ENCODE measurements around the gene BLCAP. TPM values are rescaled to one million over a fixed set of nuclear protein-coding genes. Genes with fewer than 3 reads are reported as not detected.

Gene BLCAP
- total RNA-seq, 1 donor from 2014 or later: 92.1 TPM

- ATAC-seq (no peak), DNase-seq (ENCODE audit: missing footprints) (no peak)
- intact Hi-C loops (cut with DNase I): no loop called here
These were observed 7.9 kb upstream of the BLCAP start for GRCh38 chr20:37535443-37536132.

DNA sequence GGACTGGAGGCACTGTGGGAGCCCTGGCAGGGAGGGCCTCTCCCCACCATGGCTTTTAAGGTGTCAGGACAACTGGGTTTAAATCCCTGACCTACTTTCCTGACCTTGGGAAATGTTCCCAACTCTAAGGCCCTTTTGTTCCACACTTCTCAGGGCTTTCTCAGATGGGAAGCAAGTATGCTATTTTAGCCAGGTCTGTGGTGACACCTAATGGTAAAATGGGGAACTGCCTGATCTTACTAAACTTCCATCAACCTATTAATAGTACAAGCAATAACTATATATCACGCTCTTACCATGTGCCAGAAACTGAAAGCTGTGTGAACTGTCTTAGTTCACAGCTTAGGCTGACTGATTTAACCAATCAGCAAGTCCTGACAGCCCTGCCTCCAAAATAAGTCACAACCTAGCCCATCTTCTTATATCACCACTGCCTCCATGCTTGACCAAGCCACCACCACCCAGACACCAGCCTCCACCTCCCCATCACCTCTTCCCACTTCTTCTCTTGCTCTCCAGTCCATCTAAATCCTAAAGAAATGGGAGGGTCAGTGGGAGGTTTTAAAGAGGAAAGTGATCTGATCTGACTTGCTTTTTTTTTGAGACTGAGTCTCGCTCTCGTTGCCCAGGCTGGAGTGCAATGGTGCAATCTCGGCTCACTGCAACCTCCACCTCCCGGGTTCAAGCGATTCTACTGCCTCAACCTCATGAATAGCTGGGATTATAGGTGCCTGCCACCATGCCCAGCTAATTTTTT, 6.9 kb upstream of the BLCAP start:
- DNase-seq (ENCODE audit: missing footprints) (no peak), ATAC-seq (peak; percentile 84)
- intact Hi-C loops (cut with DNase I): loop anchor here (1.0 to 5.0 kb wide), 3 partner anchors 152 to 339 kb away; no protein-coding TSS in a partner anchor

- intact Hi-C loops (cut with DNase I): loop anchor here (5.0 kb wide), 1 partner anchor 151 kb away; no protein-coding TSS in a partner anchor
- no peak for ATAC-seq
These were observed 5.6 kb upstream of the BLCAP start for GRCh38 chr20:37533154-37533715.

DNA sequence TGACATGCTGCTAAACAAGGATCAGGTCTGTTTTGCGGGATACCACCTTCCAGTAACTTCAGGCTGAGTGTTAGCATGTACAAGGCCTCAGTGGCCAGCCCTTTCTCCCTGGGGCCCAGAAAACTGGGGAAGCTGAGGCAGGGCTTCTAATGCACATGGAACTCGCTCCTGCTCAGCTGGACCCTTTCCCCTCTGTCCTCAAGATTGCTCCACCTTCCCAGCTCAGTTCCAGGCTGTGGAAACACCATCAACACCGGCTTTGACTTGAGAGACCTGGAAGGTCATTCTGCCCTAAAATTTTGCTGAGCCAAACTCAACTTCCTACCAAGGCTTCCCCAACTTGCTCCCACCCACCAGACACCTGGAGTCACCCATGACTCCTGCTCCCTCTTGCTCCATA, 4.2 kb upstream of the BLCAP start:
- intact Hi-C loops (cut with DNase I): loop anchor here (5.0 kb wide), 1 partner anchor 150 kb away; no protein-coding TSS in a partner anchor
- no peak for DNase-seq (ENCODE audit: missing footprints)

More at GRCh38 chr20:37533154-37533715, 5.6 kb upstream of the BLCAP start:
- no peak for DNase-seq (ENCODE audit: missing footprints)

DNA sequence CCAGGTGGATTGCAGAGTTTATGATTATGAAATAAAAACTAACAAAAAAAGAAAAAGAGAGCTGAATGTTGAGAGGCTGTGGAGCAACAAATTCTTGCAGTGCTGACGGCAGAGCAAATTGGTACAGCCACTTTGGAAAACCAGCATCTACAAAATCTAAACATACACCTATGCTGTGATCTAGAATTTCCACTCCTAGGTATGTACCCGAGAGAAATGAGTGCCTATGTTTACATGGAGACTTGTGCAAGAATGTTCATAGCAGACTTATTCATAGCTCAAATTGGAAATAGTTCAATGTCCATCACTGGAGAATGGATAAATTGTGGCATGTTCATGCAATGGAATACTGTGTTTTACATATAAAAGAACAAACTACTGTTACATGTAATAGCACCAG, 3.0 kb upstream of the BLCAP start:
- intact Hi-C loops (cut with DNase I): loop anchor here (5.0 kb wide), 1 partner anchor 148 kb away; no protein-coding TSS in a partner anchor
- no peak for DNase-seq (ENCODE audit: missing footprints)
- no peak for ATAC-seq

More for the DNA sequence above, 4.2 kb upstream of the BLCAP start:
- ATAC-seq: no peak

GRCh38 chr20:37529968-37530600, 2.4 kb upstream of the BLCAP start:
- no peak for DNase-seq (ENCODE audit: missing footprints)
- intact Hi-C loops (cut with DNase I): loop anchor here (5.0 kb wide), 3 partner anchors 148 to 583 kb away; partner anchors contain the start of gene MANBAL
- ATAC-seq: no peak

DNA sequence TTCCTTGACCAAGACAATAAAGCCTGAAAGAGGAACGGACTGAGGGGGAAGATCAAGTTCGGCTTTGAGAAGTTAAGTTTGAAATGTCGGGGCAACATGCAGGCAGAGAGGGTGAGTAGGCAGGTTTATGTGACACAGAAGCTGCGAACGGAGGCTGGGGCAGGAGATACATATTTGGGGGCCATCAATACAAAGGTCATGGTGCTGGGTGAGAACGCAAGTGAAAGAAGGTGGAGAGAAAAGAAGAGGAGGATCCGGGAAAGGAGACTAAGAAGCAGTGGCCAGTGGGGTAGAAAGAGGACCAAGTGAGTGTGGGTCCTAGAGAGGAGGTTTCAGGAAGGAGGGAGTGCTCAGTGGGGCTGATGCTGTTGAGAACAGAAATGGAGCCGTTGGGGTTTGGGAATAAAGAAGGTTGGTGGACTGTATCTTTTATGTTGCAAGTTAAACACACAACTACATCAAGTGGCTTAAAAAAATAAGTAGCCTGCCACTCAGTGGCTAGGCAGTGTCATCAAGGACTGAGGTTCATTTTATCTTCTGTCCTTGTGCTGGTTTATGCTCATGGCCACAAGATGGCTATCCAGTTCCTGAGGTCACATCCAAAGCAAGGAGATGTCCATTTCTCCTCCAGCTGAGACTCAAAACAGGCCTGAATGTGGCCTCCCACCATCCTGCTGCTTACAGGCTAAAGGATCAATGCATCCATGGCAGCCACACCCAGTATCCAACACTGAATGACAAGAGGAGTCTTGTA, 1.7 kb upstream of the BLCAP start:
- ATAC-seq (no peak), DNase-seq (ENCODE audit: missing footprints) (no peak)
- intact Hi-C loops (cut with DNase I): loop anchor here (5.0 kb wide), 2 partner anchors 242 to 582 kb away; partner anchors contain the start of gene MANBAL

DNA sequence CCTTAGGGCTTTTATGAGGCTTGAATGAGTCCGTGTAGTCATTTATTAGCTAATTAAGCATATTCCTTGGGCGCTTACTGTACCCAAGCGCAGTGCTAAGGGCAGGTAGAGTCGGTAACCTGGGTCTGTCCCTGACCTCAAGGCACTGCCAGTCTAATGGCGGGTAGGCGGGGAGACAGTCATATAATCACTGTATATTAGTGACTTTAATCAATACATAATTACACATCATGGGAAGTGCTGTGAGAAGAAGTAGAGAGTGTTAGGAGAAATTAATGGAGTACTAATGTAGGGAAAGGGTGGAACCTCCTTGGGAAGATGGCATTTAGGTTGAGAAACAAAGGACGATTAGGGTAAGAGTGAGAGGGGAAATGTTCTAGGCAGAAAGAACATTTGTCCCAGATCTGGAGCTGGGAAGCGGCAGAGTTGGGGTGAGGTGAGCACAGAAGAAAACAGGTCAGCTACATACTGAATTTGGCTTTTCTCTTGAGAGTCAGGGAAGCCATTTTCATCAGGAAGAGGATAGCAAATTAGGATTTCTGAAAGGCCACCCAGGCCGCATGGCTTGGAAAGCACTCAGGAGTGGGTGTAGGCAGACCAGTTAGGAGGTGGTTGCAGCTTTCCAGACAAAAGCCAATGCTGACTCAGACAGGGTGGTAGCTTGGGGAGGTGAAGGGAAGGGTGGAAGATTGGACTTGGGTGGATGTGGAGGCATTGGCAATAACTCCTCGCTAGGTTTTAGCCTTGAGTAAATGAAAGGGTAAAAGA, 954 bp upstream of the BLCAP start:
- intact Hi-C loops (cut with DNase I): loop anchor here (5.0 kb wide), 2 partner anchors 241 to 581 kb away; partner anchors contain the start of gene MANBAL
- ATAC-seq: no peak
- no peak for DNase-seq (ENCODE audit: missing footprints)

DNA sequence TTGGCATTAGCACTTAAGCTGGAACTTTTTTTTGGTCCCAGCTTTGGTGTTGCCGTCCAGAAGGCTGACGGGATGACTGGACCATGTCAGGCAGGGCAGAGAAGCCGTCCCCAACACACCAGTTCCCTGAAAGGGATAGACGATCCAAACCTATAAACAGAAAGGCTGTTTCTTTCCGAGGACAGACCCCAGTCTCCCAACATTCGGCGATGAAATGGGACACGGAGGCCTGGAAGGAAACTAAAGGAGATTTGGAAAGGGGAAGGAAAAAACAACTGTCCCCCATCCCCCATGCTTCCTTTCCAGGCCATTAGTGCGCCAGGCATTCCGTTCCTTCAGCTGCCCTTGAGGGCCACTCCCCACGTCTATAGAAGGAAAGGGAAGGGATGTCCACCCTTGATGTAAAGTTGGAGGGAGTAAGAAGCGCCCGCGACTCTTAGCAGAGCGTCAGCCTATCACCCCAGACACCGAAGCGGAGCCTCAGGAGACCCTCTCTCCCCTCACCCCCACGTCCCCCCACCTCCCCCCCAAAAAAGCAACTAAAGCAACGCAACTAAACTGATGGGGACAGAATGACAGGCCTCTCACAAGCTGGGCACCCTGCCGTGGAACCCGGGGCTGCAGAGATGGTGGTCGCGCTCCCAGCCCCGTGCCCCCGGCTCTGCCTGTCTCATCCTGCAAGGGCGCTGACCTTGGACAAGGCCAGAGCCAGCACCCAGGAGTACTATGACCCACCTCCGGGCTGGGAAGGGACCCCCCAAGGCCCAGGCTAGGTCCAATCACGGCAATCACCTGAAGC, 638 bp downstream of the BLCAP start:
- intact Hi-C loops (cut with DNase I): loop anchor here (5.0 kb wide), 2 partner anchors 240 to 580 kb away; partner anchors contain the start of gene MANBAL
- no peak for DNase-seq (ENCODE audit: missing footprints)
- ATAC-seq: peak; percentile 48

DNA sequence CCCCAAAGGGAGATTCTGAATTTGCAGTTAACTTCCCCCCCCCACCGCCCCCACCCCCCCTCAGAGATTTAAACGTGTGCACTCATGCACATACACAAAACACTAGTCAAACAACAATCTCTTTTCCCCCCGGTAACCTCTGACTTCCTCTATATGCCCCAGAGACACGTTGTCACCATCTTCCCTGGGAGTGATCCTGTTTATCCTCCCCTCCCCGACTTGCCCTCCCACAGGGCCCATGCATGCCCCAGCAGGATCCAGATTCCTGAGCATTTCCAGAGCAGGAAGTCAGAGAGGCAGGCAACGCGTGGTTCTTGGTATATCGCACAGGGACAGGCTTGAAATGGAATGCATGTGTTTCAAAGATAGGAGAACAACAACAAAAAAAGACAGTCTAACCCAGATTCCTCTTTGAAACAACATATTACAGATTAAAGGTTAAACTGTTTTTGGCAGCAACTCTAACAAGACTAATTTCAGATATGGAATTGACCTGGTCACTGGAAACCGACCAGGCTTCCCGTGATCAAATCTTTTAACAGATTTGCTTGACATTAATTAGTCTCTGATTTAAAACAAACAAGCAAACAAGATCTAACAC, 1.3 kb downstream of the BLCAP start:
- no peak for DNase-seq (ENCODE audit: missing footprints)
- no peak for ATAC-seq
- intact Hi-C loops (cut with DNase I): loop anchor here (5.0 kb wide), 2 partner anchors 239 to 579 kb away; partner anchors contain the start of gene MANBAL

DNA sequence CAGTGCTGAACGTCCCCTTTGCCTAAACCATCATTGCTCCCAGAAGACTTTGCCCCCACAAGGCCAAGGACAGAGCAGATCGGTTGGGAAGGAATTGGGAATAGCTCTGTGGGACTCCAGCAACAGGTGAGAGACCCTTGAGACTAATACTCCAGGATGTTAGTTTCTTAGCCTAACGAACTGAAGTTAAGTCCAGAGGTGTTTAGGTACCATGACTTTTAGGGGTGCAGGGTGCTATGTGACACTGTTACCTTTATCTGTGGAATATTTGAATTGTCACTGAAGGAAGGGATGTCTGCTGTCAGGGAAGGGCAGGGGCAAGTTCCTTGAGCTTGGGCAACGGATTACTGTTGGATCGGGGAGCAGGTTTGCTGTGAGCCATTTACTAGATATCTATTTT, 1.9 kb downstream of the BLCAP start:
- no peak for DNase-seq (ENCODE audit: missing footprints)
- no peak for ATAC-seq
- intact Hi-C loops (cut with DNase I): loop anchor here (5.0 kb wide), 2 partner anchors 239 to 579 kb away; partner anchors contain the start of gene MANBAL

DNA sequence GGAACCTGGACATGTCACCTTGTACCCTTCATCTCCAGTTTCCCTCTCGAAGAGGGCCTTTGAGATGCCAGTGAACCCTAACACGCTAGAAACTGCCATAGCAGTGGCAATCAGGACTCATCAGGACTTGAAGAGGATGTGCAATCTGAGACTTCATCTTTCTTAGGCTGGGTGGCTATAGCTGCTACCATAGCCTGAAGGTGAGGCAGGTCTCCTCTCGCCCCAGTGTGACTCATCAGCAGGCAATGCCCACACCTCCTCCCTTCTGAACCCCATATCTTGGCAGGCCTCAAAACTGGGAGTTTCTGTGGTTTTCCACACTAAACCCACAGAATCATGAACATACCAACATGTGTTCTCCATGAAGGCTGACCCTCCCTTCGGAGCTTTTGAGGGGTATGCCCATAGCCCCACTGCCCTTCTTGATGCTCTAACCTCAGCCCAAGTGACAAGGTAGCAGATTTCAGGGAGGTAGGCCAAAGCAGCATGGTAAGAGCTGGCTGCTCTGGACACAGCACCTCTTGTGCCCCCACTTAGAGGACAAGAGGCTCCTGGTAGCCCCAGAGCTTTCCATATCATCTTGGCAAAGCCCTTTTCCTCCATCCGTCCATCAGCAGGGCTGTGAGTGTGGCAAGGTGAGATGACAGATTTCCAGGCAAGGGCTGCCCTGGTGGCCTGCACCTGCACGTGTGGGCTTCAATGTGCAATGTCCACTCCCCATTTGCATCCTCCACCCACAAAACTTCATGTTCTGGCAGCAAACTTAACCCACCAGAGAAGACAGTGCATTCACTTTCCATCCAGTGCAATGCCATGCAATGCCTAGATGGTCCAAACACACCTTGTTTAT, 2.6 kb downstream of the BLCAP start:
- no peak for ATAC-seq
- intact Hi-C loops (cut with DNase I): loop anchor here (5.0 kb wide), 2 partner anchors 238 to 578 kb away; partner anchors contain the start of gene MANBAL
- no peak for DNase-seq (ENCODE audit: missing footprints)

GRCh38 chr20:37523911-37524700, 3.6 kb downstream of the BLCAP start:
- intact Hi-C loops (cut with DNase I): no loop called here
- DNase-seq (ENCODE audit: missing footprints) (no peak), ATAC-seq (no peak)

GRCh38 chr20:37523012-37523391, 4.7 kb downstream of the BLCAP start:
- DNase-seq (ENCODE audit: missing footprints): no peak
- no peak for ATAC-seq
- intact Hi-C loops (cut with DNase I): no loop called here

Data from Right ventricle myocardium inferior (tissue), 1 donor.